Neuronal stem cell (in vitro differentiated cells): Measurements from ENCODE around the gene METTL2B.
A peak's percentile ranks its signal among the peaks of the same experiment; 100 is the strongest.
"Not testable (repeated sequence)": the region's sequence is repeated elsewhere in the genome, so short reads cannot be mapped to it uniquely, and the experiment has no call there.

ENCODE experiments used
- DNase-seq: peaks from one replicate; pipeline ENCODE4 v3.0.0-alpha.2; 2013; ENCODE audit warnings: low spot score
- H2AFZ ChIP-seq: one replicate; pipeline ENCODE4 v1.6.1; 2013; ENCODE audit warnings: mild to moderate bottlenecking, low read length, inconsistent platforms
- H2AK5ac ChIP-seq: 2 replicates; pipeline ENCODE4 v1.6.1; 2013; ENCODE audit warnings: low read depth, mild to moderate bottlenecking, inconsistent platforms, low read length, moderate library complexity, mixed read lengths
- H2BK120ac ChIP-seq: 2 replicates; pipeline ENCODE4 v1.6.1; 2013; ENCODE audit warnings: low read depth, mild to moderate bottlenecking, inconsistent platforms, low read length, moderate library complexity, mixed read lengths
- H2BK12ac ChIP-seq: one replicate; pipeline ENCODE4 v1.6.1; 2013; ENCODE audit warnings: low read length, inconsistent platforms
- H2BK15ac ChIP-seq: 2 replicates; pipeline ENCODE4 v1.6.1; 2013; ENCODE audit warnings: mild to moderate bottlenecking, low read length, inconsistent platforms, mixed read lengths
- H2BK5ac ChIP-seq: one replicate; pipeline ENCODE4 v1.6.1; 2013; ENCODE audit warnings: inconsistent platforms, mild to moderate bottlenecking, low read length, moderate library complexity
- H3K14ac ChIP-seq: one replicate; pipeline ENCODE4 v1.6.1; 2013; ENCODE audit warnings: low read length, inconsistent platforms
- H3K18ac ChIP-seq: 2 replicates; pipeline ENCODE4 v1.6.1; 2013; ENCODE audit warnings: low read length, inconsistent platforms
- H3K23ac ChIP-seq: 2 replicates; pipeline ENCODE4 v1.6.1; 2013; ENCODE audit warnings: low read depth, mild to moderate bottlenecking, mixed read lengths, low read length, inconsistent platforms; ENCODE audit not compliant: poor library complexity
- H3K27ac ChIP-seq: replicated peaks from 3 replicates; pipeline ENCODE4 v1.5.1; 2013; ENCODE audit warnings: low read length, inconsistent platforms
- H3K27me3 ChIP-seq, 3 experiments: 2 replicates each; pipeline ENCODE4 v1.6.1; 2013; ENCODE audit warnings: low read length in 3 of 3, mild to moderate bottlenecking in 2 of 3, inconsistent platforms in 1 of 3, low read depth in 1 of 3, mixed read lengths in 1 of 3, moderate library complexity in 1 of 3; ENCODE audit not compliant: control insufficient read depth in 3 of 3, insufficient read depth in 3 of 3
- H3K36me3 ChIP-seq, 2 donors: replicated peaks in 1 of 2; 2 replicates each; pipeline ENCODE4 v1.6.1; 2013; ENCODE audit warnings: low read length in 2 of 2; ENCODE audit not compliant: control insufficient read depth in 2 of 2, insufficient read depth in 2 of 2
- H3K4ac ChIP-seq: 2 replicates; pipeline ENCODE4 v1.6.1; 2013; ENCODE audit warnings: inconsistent platforms, mild to moderate bottlenecking, low read length, moderate library complexity
- H3K4me1 ChIP-seq, 2 donors: 1 replicate in 1 of 2; 2 replicates in 1 of 2; pipeline ENCODE4 v1.6.1; 2013; ENCODE audit warnings: low read length in 2 of 2, low read depth in 1 of 2; ENCODE audit not compliant: control insufficient read depth in 2 of 2, insufficient read depth in 1 of 2
- H3K4me2 ChIP-seq: one replicate; pipeline ENCODE4 v1.6.1; 2013; ENCODE audit warnings: mild to moderate bottlenecking, low read length, inconsistent platforms; ENCODE audit not compliant: insufficient read depth, poor library complexity, severe bottlenecking
- H3K4me3 ChIP-seq, 2 donors: 2 replicates each; pipeline ENCODE4 v1.5.1; 2013; ENCODE audit warnings: low read length in 2 of 2, mild to moderate bottlenecking in 2 of 2, inconsistent platforms in 1 of 2, moderate library complexity in 1 of 2
- H3K79me1 ChIP-seq: one replicate; pipeline ENCODE4 v1.6.1; 2013; ENCODE audit warnings: low read depth, mild to moderate bottlenecking, inconsistent platforms, low read length, moderate library complexity
- H3K9ac ChIP-seq: one replicate; pipeline ENCODE4 v1.6.1; 2013; ENCODE audit warnings: mild to moderate bottlenecking, low read depth, low read length, inconsistent platforms; ENCODE audit not compliant: poor library complexity
- H3K9me3 ChIP-seq, 2 donors: replicated peaks in 1 of 2; 2 replicates each; pipeline versions ENCODE3 to v1.6.1; 2013; ENCODE audit warnings: low read length in 2 of 2, mild to moderate bottlenecking in 2 of 2, inconsistent platforms in 1 of 2, low read depth in 1 of 2, mixed read lengths in 1 of 2, moderate library complexity in 1 of 2; ENCODE audit not compliant: control insufficient read depth in 2 of 2, insufficient read depth in 1 of 2
- H4K8ac ChIP-seq: one replicate; pipeline ENCODE4 v1.6.1; 2013; ENCODE audit warnings: low read depth, mild to moderate bottlenecking, inconsistent platforms, low read length, moderate library complexity
- H4K91ac ChIP-seq: one replicate; pipeline ENCODE4 v1.6.1; 2013; ENCODE audit warnings: low read length, low read depth, mild to moderate bottlenecking, inconsistent platforms; ENCODE audit not compliant: poor library complexity
- WGBS, 2 donors: extraction: QIAGEN DNeasy Blood & Tissue Kit; methylation state at CpG; one replicate each; pipeline ENCODE4 v1.1.7; 2013; ENCODE audit warnings: missing lambda C conversion rate in 2 of 2, mixed read lengths in 1 of 2; ENCODE audit not compliant: insufficient read length in 2 of 2, insufficient replicate concordance in 1 of 2; ENCODE audit errors: extremely low coverage in 2 of 2; 5-methylcytosine and 5-hydroxymethylcytosine counted together

The METTL2B gene

GRCh38 chr7:128525584-128525983, 49.0 kb downstream of the METTL2B start:
- H3K27ac ChIP-seq, H2BK5ac ChIP-seq, H2BK15ac ChIP-seq, H3K4me2 ChIP-seq, H2AFZ ChIP-seq, H3K27me3 ChIP-seq, H4K8ac ChIP-seq, H3K4me3 ChIP-seq, DNase-seq, H3K9me3 ChIP-seq, H2BK12ac ChIP-seq, H3K23ac ChIP-seq, H2AK5ac ChIP-seq, H3K79me1 ChIP-seq, H2BK120ac ChIP-seq, H4K91ac ChIP-seq, H3K14ac ChIP-seq, H3K36me3 ChIP-seq, H3K18ac ChIP-seq, H3K4ac ChIP-seq, H3K9ac ChIP-seq: not testable (repeated sequence)
- no CpG with 5 or more reads among the region's 4 CpGs for WGBS, 2 donors
- H3K4me1 ChIP-seq, result peaks cover 2 to 12% of the 10 kb centered on the region in 2 donors

DNA sequence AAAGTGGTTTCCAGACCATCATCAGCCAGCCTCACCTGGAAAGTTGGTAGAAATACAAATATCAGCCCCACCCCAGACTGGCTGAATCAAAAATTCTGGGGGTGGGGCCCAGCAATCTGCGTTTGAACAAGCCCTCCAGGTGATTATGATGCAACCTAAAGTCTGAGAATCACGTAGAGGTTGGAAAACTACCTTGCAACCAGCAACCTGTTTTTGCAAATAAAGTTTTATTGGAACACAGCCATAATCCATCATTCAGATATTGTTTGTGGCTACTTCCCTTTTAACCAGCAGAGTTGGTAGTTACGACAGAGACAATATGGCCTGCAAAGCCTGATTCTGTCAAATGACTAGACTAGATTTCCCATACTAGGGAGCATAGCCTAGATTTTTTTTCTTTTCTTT, 49.5 kb downstream of the METTL2B start:
- H3K9ac ChIP-seq, H3K27me3 ChIP-seq, H3K79me1 ChIP-seq, H2AK5ac ChIP-seq, H4K91ac ChIP-seq, H3K4ac ChIP-seq, H4K8ac ChIP-seq, H2BK12ac ChIP-seq, H3K23ac ChIP-seq, H3K27ac ChIP-seq, H2BK5ac ChIP-seq, H2BK120ac ChIP-seq, H3K18ac ChIP-seq, DNase-seq, H2AFZ ChIP-seq, H3K9me3 ChIP-seq, H3K4me3 ChIP-seq, H2BK15ac ChIP-seq, H3K4me2 ChIP-seq, H3K36me3 ChIP-seq, H3K14ac ChIP-seq: not testable (repeated sequence)
- H3K4me1 ChIP-seq, result peaks cover 2 to 12% of the 10 kb centered on the region in 2 donors
- no CpG with 5 or more reads among the region's 3 CpGs for WGBS, 2 donors

- H3K9ac ChIP-seq, H4K91ac ChIP-seq, H4K8ac ChIP-seq, H2BK15ac ChIP-seq, H3K14ac ChIP-seq, DNase-seq, H2AFZ ChIP-seq, H2AK5ac ChIP-seq, H3K36me3 ChIP-seq, H3K23ac ChIP-seq, H2BK5ac ChIP-seq, H3K18ac ChIP-seq, H3K4me2 ChIP-seq, H3K4me3 ChIP-seq, H3K27me3 ChIP-seq, H3K9me3 ChIP-seq, H3K4ac ChIP-seq, H2BK12ac ChIP-seq, H3K79me1 ChIP-seq, H3K27ac ChIP-seq, H2BK120ac ChIP-seq: not testable (repeated sequence)
- no CpG with 5 or more reads among the region's 16 CpGs for WGBS, 2 donors
- peaks cover 0 to 12% of the 10 kb centered on the region in 2 donors for H3K4me1 ChIP-seq
These were observed 52.6 kb downstream of the METTL2B start for GRCh38 chr7:128529191-128529590.

- H3K18ac ChIP-seq, result peak overlapping the region; percentile 80
- no CpG with 5 or more reads among the region's 50 CpGs for WGBS, 2 donors
- not testable (repeated sequence) for H3K4ac ChIP-seq, H2BK120ac ChIP-seq, H2BK12ac ChIP-seq, H3K27me3 ChIP-seq, H2BK15ac ChIP-seq, DNase-seq, H3K9ac ChIP-seq, H3K14ac ChIP-seq, H3K23ac ChIP-seq, H4K91ac ChIP-seq, H3K9me3 ChIP-seq, H4K8ac ChIP-seq, H3K27ac ChIP-seq, H3K79me1 ChIP-seq, H3K4me1 ChIP-seq, H2AK5ac ChIP-seq
- peak overlapping the region; percentile 69 for H3K4me2 ChIP-seq
- H3K36me3 ChIP-seq, result peaks cover 0 to 15% of the 10 kb centered on the region in 2 donors
- peak overlapping the region; percentile 84 for H2AFZ ChIP-seq
- peak overlapping the region; percentile 39 for H2BK5ac ChIP-seq
- H3K4me3 ChIP-seq, result peak overlapping the region; percentile 80 to 83
These were observed 53.7 kb downstream of the METTL2B start for GRCh38 chr7:128530121-128530854.
